Dermis microvascular lymphatic vessel endothelial cell (primary cell): Measurements from ENCODE around the gene SIGLEC6. TPM values are rescaled to one million over a fixed set of nuclear protein-coding genes. Genes with fewer than 3 reads are reported as not detected.

Experiments used
- DNase-seq, 2 donors: peaks; one replicate each; pipeline versions ENCODE4 v3.0.0 to v3.0.0-alpha.2; 2010; ENCODE audit warnings: low read depth in 2 of 2
- total RNA-seq: library from RNA; depleted of rRNA; stranded (reverse); fragments of >200 nt; gene quantifications from 2 replicates; pipeline ENCODE4 v1.2.1, GENCODE V29; 2014

SIGLEC6 gene
- total RNA-seq, 1 donor from 2014 or later, result not detected

- no peak for DNase-seq
These were observed 17.4 kb upstream of the SIGLEC6 start for GRCh38 chr19:51548891-51549305.

- DNase-seq, result no peak
These were observed 16.8 kb upstream of the SIGLEC6 start for GRCh38 chr19:51548213-51548651.

- DNase-seq, result peak in 1 of 2 donors; percentile 70
These were observed 16.1 kb upstream of the SIGLEC6 start for GRCh38 chr19:51547397-51548212.

- peak in 1 of 2 donors; percentile 93 for DNase-seq
These were observed 15.4 kb upstream of the SIGLEC6 start for GRCh38 chr19:51546650-51547396.

GRCh38 chr19:51546107-51546649 lies 14.7 kb upstream of the SIGLEC6 start:
- DNase-seq, result no peak

- DNase-seq, result no peak
These were observed 12.6 kb upstream of the SIGLEC6 start for GRCh38 chr19:51544038-51544437.

- no peak for DNase-seq
These were observed 11.2 kb upstream of the SIGLEC6 start for GRCh38 chr19:51542699-51543098.

GRCh38 chr19:51541458-51542357 lies 10.2 kb upstream of the SIGLEC6 start:
- no peak for DNase-seq

- no peak for DNase-seq
These were observed 8.4 kb upstream of the SIGLEC6 start for GRCh38 chr19:51539821-51540366.

GRCh38 chr19:51535535-51535934 lies 4.1 kb upstream of the SIGLEC6 start:
- DNase-seq, result no peak

GRCh38 chr19:51530616-51531015 lies 854 bp downstream of the SIGLEC6 start:
- DNase-seq, result no peak

GRCh38 chr19:51529301-51529700 lies 2.2 kb downstream of the SIGLEC6 start:
- no peak for DNase-seq

GRCh38 chr19:51525651-51526050 lies 5.8 kb downstream of the SIGLEC6 start:
- no peak for DNase-seq

GRCh38 chr19:51524666-51525264 lies 6.7 kb downstream of the SIGLEC6 start:
- no peak for DNase-seq

GRCh38 chr19:51521781-51522180 lies 9.7 kb downstream of the SIGLEC6 start:
- no peak for DNase-seq

GRCh38 chr19:51521357-51521756 lies 10.1 kb downstream of the SIGLEC6 start:
- DNase-seq, result no peak

GRCh38 chr19:51520728-51521127 lies 10.7 kb downstream of the SIGLEC6 start:
- DNase-seq, result no peak

GRCh38 chr19:51514866-51515481 lies 16.5 kb downstream of the SIGLEC6 start:
- DNase-seq, result peak; percentile 30 to 57

- no peak for DNase-seq
These were observed 17.5 kb downstream of the SIGLEC6 start for GRCh38 chr19:51513968-51514367.

GRCh38 chr19:51511353-51511752 lies 20.1 kb downstream of the SIGLEC6 start:
- peak in 1 of 2 donors; percentile 10 for DNase-seq
